Astrocyte of the hippocampus (primary cell): ENCODE results near the gene ARHGAP26.

Experiments used
- DNase-seq: peaks from one replicate; pipeline ENCODE4 v3.0.0; 2011; ENCODE audit warnings: low read depth, low spot score

The ARHGAP26 gene

DNA sequence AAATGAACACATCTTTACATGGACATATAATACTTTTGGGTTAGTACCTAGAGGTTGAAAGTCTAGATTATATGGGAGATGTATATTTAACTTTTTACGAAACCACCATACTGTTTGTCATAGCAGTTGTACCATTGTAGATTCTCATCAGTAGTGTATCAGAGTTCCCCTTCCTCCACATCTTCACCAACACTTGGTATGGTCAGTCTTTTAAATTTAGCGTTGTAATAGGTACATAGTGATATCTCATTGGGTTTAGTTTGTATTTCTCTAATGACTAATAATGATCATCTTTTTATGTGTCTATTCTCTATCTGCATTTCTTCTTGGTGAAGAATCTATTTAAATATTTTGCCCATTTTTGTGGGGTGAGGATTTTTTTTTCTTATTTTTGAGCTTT lies 495.8 kb downstream of the ARHGAP26 start:
- DNase-seq: no peak

DNA sequence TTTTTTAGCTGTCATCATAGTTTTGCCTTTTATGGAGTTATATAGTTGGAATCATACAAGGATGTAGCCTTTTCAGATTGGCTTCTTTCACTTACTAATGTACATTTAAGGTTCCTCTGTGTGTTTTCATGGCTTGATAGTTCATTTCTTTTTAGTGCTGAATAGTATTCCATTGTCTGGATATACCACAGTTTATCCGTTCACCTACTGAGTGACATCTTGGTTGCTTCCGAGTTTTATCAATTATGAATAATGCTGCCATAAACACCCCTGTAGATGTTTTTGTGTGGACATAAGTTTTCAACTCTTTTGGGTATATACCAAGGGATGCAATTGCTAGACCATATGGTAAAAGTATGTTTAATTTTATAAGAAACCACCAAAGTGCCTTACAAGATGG lies 497.0 kb downstream of the ARHGAP26 start:
- DNase-seq: no peak

DNA sequence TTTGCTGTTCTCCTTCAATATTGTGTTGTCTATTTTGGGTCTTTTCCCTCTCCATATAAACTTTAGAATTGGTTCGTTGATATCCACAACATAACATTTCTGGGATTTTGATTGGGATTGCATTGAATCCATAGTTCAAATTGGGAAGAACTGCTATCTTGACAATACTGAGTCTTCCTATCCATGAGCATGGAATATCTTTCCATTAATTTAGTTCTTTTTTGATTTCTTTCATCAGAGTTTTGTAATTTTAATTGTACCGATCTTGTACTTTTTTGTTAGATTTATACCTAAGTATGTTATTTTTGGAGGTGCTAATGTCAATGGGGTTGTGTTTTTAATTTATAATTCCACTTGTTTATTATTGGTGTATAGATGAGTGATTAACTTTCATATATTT lies 498.2 kb downstream of the ARHGAP26 start:
- DNase-seq: no peak

DNA sequence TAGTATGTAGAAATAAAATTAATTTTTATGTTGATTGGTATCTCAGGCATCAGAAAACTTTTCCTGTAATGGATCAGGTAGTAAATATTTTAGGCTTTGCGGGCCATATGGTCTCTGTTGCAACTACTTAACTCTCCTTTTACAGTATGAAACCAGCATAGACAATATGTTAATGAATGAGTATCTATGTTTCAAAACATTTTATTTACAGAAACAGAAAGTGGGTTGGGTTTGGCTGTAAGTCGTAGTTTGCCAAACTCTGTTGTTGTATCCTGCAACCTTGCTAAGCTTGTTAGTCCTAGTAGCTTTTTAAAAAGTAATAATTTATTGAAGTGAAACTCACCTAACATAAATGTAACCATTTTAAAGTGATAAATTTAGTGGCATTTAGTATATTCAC lies 501.3 kb downstream of the ARHGAP26 start:
- DNase-seq: no peak

DNA sequence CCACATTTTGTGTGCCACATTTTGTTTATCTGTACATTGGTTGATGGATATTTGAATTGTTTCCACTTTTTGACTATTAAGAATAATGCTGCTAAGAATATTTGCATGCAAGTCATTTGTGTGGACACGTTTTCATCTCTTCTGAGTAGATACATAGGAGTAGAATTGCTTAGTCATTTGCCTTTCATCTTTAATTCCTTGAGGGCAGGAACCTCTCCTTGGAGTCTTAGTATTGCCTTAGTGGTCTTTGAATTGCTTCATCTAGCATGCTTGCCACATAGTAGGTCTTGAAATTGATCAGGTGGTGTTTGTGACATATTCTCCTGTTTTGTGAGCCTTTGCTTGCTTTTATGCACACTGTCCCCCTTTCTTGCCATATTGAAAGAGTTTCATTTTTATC lies 504.8 kb downstream of the ARHGAP26 start:
- DNase-seq: no peak

DNA sequence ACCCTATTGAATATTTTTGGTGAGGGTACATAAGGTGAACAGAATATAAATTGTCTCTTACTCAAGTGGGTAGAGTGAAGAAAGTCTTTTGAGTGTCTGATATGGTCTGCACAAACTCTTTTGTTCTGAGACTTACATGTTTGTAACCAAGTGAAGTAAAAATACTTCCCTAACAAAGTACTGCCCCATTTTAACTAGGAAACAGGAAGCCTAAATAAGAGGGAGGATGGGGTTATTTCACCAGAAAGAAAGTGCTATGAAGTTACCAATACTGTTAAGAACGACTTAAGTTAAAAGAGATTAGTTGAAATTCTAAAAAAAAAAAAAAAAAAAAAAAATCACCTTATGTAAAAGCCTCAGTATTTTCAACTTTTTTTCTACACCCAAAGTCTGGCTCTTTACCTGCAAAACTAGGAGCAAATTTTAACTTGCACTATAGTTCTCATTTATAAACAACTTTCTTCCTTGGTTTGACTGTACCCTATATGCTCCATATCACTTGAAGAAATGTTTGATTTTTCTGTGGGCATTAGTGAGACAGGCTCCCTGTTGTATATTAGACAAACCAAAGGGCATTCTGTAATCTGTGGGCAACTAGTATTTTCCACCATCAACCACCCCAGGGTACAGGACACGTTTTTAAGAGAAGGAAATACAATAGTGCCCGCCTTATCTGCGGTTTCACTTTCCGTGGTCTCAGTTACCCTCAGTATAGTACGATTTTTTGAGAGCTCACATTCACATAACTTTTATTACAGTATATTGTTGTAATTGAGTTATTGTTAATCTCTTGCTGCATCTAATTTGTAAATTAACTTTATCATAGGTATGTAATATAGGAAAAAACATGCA lies 505.6 kb downstream of the ARHGAP26 start:
- no peak for DNase-seq

DNA sequence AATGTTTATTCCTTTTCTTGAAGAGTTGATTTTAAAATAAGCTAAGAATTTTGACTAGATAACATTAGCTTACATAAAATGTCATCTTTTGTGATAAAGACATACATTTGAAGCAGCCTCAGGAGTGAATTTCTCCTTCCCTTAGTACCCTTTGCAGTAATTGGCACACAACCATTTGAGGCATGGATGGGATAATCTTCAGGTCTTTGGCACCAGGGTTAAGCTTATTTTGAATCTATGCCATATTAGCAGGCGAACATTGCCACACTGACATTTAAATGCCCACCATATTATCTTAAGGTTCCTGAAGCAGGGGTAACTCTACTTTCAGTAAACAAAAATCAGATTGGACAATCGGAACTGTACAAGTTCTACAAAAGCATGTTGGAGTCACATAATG lies 507.4 kb downstream of the ARHGAP26 start:
- no peak for DNase-seq
